ENCODE data around the gene TRMT11.

GRCh38 chr6:126064748-126065401 is 78.5 kb downstream of the TRMT11 start:
- TF ChIP-seq CTCF (IDR thresholded peaks at IDR 0.05; ENCODE audit: low read length) (no peak), EZH2 (IDR thresholded peaks at IDR 0.05; ENCODE audit: borderline replicate concordance, low read length) (no peak)
